ENCODE results near the gene ITCH.
A peak's percentile ranks its signal among the peaks of the same experiment; 100 is the strongest.

Gene ITCH

DNA sequence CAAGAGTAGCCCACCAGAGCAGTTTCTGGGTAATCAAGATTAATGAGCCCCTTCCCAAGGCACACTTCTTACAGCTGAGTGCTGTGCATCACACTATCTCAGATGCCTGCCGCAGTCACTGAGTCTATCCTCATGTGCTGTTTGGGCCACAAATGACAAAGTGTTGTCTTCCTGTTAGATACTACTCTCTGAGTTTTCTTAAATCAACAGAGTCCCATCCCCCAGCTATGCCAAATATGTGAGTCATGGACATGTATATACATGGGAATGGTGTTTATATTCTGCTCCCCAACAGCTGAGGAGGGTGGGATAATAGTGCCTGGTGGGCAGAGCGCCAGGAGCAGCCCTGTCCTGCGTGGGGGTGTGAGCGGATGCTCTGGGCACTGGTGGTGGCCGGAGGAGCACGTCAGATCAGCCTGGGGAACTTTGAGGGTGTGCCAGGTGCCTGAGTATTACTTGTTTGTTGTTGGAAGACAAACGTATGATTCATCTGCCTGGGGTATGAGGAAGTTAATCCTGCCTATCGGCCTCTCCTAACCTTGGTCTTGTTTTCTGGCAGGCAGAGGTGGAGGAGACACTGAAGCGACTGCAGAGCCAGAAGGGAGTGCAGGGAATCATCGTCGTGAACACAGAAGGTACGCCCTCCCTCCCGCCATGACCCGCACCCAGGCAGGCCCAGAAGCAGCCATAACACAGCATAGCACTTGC, 162.8 kb downstream of the ITCH start (continued):
- TF ChIP-seq, protein P1, sequence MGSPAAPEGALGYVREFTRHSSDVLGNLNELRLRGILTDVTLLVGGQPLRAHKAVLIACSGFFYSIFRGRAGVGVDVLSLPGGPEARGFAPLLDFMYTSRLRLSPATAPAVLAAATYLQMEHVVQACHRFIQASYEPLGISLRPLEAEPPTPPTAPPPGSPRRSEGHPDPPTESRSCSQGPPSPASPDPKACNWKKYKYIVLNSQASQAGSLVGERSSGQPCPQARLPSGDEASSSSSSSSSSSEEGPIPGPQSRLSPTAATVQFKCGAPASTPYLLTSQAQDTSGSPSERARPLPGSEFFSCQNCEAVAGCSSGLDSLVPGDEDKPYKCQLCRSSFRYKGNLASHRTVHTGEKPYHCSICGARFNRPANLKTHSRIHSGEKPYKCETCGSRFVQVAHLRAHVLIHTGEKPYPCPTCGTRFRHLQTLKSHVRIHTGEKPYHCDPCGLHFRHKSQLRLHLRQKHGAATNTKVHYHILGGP (tag by site-specific recombination; IDR thresholded peaks at IDR 0.05), result no peak
- TF ChIP-seq, protein P2, sequence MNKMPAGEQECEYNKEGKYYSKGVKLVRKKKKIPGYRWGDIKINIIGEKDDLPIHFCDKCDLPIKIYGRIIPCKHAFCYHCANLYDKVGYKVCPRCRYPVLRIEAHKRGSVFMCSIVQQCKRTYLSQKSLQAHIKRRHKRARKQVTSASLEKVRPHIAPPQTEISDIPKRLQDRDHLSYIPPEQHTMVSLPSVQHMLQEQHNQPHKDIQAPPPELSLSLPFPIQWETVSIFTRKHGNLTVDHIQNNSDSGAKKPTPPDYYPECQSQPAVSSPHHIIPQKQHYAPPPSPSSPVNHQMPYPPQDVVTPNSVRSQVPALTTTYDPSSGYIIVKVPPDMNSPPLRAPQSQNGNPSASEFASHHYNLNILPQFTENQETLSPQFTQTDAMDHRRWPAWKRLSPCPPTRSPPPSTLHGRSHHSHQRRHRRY (tag by site-specific recombination; IDR thresholded peaks at IDR 0.05), result no peak
- TF ChIP-seq, protein P3, sequence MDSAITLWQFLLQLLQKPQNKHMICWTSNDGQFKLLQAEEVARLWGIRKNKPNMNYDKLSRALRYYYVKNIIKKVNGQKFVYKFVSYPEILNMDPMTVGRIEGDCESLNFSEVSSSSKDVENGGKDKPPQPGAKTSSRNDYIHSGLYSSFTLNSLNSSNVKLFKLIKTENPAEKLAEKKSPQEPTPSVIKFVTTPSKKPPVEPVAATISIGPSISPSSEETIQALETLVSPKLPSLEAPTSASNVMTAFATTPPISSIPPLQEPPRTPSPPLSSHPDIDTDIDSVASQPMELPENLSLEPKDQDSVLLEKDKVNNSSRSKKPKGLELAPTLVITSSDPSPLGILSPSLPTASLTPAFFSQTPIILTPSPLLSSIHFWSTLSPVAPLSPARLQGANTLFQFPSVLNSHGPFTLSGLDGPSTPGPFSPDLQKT (IDR thresholded peaks at IDR 0.05; ENCODE audit: borderline replicate concordance, low read depth, low read length), result no peak
- TF ChIP-seq, protein P4, sequence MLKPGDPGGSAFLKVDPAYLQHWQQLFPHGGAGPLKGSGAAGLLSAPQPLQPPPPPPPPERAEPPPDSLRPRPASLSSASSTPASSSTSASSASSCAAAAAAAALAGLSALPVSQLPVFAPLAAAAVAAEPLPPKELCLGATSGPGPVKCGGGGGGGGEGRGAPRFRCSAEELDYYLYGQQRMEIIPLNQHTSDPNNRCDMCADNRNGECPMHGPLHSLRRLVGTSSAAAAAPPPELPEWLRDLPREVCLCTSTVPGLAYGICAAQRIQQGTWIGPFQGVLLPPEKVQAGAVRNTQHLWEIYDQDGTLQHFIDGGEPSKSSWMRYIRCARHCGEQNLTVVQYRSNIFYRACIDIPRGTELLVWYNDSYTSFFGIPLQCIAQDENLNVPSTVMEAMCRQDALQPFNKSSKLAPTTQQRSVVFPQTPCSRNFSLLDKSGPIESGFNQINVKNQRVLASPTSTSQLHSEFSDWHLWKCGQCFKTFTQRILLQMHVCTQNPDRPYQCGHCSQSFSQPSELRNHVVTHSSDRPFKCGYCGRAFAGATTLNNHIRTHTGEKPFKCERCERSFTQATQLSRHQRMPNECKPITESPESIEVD (tag by site-specific recombination; IDR thresholded peaks at IDR 0.05), result no peak
- TF ChIP-seq ZNF571 (tag by site-specific recombination; IDR thresholded peaks at IDR 0.05) (no peak), ZNF561 (tag by site-specific recombination; IDR thresholded peaks at IDR 0.05; ENCODE audit: borderline replicate concordance) (no peak), IKZF3 (tag by site-specific recombination; IDR thresholded peaks at IDR 0.05) (no peak; the same call in 1 of the 2 replicates), ZXDB (tag by site-specific recombination; IDR thresholded peaks at IDR 0.05) (0 out of 2 replicates have a peak, but pooled peaks have one; percentile 32), ZNF184 (tag by site-specific recombination; IDR thresholded peaks at IDR 0.05) (0 out of 2 replicates have a peak, but pooled peaks have one; percentile 25)
- TF ChIP-seq, protein P5, sequence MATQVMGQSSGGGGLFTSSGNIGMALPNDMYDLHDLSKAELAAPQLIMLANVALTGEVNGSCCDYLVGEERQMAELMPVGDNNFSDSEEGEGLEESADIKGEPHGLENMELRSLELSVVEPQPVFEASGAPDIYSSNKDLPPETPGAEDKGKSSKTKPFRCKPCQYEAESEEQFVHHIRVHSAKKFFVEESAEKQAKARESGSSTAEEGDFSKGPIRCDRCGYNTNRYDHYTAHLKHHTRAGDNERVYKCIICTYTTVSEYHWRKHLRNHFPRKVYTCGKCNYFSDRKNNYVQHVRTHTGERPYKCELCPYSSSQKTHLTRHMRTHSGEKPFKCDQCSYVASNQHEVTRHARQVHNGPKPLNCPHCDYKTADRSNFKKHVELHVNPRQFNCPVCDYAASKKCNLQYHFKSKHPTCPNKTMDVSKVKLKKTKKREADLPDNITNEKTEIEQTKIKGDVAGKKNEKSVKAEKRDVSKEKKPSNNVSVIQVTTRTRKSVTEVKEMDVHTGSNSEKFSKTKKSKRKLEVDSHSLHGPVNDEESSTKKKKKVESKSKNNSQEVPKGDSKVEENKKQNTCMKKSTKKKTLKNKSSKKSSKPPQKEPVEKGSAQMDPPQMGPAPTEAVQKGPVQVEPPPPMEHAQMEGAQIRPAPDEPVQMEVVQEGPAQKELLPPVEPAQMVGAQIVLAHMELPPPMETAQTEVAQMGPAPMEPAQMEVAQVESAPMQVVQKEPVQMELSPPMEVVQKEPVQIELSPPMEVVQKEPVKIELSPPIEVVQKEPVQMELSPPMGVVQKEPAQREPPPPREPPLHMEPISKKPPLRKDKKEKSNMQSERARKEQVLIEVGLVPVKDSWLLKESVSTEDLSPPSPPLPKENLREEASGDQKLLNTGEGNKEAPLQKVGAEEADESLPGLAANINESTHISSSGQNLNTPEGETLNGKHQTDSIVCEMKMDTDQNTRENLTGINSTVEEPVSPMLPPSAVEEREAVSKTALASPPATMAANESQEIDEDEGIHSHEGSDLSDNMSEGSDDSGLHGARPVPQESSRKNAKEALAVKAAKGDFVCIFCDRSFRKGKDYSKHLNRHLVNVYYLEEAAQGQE (tag by site-specific recombination; IDR thresholded peaks at IDR 0.05), result no peak
- TF ChIP-seq, protein P6, sequence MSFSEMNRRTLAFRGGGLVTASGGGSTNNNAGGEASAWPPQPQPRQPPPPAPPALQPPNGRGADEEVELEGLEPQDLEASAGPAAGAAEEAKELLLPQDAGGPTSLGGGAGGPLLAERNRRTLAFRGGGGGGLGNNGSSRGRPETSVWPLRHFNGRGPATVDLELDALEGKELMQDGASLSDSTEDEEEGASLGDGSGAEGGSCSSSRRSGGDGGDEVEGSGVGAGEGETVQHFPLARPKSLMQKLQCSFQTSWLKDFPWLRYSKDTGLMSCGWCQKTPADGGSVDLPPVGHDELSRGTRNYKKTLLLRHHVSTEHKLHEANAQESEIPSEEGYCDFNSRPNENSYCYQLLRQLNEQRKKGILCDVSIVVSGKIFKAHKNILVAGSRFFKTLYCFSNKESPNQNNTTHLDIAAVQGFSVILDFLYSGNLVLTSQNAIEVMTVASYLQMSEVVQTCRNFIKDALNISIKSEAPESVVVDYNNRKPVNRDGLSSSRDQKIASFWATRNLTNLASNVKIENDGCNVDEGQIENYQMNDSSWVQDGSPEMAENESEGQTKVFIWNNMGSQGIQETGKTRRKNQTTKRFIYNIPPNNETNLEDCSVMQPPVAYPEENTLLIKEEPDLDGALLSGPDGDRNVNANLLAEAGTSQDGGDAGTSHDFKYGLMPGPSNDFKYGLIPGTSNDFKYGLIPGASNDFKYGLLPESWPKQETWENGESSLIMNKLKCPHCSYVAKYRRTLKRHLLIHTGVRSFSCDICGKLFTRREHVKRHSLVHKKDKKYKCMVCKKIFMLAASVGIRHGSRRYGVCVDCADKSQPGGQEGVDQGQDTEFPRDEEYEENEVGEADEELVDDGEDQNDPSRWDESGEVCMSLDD (tag by site-specific recombination; IDR thresholded peaks at IDR 0.05), result peak; percentile 52; the same call in 1 of the 2 replicates
- TF ChIP-seq, protein P7, sequence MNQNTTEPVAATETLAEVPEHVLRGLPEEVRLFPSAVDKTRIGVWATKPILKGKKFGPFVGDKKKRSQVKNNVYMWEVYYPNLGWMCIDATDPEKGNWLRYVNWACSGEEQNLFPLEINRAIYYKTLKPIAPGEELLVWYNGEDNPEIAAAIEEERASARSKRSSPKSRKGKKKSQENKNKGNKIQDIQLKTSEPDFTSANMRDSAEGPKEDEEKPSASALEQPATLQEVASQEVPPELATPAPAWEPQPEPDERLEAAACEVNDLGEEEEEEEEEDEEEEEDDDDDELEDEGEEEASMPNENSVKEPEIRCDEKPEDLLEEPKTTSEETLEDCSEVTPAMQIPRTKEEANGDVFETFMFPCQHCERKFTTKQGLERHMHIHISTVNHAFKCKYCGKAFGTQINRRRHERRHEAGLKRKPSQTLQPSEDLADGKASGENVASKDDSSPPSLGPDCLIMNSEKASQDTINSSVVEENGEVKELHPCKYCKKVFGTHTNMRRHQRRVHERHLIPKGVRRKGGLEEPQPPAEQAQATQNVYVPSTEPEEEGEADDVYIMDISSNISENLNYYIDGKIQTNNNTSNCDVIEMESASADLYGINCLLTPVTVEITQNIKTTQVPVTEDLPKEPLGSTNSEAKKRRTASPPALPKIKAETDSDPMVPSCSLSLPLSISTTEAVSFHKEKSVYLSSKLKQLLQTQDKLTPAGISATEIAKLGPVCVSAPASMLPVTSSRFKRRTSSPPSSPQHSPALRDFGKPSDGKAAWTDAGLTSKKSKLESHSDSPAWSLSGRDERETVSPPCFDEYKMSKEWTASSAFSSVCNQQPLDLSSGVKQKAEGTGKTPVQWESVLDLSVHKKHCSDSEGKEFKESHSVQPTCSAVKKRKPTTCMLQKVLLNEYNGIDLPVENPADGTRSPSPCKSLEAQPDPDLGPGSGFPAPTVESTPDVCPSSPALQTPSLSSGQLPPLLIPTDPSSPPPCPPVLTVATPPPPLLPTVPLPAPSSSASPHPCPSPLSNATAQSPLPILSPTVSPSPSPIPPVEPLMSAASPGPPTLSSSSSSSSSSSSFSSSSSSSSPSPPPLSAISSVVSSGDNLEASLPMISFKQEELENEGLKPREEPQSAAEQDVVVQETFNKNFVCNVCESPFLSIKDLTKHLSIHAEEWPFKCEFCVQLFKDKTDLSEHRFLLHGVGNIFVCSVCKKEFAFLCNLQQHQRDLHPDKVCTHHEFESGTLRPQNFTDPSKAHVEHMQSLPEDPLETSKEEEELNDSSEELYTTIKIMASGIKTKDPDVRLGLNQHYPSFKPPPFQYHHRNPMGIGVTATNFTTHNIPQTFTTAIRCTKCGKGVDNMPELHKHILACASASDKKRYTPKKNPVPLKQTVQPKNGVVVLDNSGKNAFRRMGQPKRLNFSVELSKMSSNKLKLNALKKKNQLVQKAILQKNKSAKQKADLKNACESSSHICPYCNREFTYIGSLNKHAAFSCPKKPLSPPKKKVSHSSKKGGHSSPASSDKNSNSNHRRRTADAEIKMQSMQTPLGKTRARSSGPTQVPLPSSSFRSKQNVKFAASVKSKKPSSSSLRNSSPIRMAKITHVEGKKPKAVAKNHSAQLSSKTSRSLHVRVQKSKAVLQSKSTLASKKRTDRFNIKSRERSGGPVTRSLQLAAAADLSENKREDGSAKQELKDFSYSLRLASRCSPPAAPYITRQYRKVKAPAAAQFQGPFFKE (tag by site-specific recombination; IDR thresholded peaks at IDR 0.05; ENCODE audit: borderline replicate concordance), result no peak
- TF ChIP-seq, protein P8, sequence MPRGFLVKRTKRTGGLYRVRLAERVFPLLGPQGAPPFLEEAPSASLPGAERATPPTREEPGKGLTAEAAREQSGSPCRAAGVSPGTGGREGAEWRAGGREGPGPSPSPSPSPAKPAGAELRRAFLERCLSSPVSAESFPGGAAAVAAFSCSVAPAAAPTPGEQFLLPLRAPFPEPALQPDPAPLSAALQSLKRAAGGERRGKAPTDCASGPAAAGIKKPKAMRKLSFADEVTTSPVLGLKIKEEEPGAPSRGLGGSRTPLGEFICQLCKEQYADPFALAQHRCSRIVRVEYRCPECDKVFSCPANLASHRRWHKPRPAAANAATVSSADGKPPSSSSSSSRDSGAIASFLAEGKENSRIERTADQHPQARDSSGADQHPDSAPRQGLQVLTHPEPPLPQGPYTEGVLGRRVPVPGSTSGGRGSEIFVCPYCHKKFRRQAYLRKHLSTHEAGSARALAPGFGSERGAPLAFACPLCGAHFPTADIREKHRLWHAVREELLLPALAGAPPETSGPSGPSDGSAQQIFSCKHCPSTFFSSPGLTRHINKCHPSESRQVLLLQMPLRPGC (tag by site-specific recombination; IDR thresholded peaks at IDR 0.05), result peak; percentile 69
- TF ChIP-seq, protein P9, sequence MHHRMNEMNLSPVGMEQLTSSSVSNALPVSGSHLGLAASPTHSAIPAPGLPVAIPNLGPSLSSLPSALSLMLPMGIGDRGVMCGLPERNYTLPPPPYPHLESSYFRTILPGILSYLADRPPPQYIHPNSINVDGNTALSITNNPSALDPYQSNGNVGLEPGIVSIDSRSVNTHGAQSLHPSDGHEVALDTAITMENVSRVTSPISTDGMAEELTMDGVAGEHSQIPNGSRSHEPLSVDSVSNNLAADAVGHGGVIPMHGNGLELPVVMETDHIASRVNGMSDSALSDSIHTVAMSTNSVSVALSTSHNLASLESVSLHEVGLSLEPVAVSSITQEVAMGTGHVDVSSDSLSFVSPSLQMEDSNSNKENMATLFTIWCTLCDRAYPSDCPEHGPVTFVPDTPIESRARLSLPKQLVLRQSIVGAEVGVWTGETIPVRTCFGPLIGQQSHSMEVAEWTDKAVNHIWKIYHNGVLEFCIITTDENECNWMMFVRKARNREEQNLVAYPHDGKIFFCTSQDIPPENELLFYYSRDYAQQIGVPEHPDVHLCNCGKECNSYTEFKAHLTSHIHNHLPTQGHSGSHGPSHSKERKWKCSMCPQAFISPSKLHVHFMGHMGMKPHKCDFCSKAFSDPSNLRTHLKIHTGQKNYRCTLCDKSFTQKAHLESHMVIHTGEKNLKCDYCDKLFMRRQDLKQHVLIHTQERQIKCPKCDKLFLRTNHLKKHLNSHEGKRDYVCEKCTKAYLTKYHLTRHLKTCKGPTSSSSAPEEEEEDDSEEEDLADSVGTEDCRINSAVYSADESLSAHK (tag by site-specific recombination; IDR thresholded peaks at IDR 0.05), result no peak
